ENCODE results near the gene ASPA. TPM values are rescaled to one million over a fixed set of nuclear protein-coding genes. Genes with fewer than 3 reads are reported as not detected.

Gene ASPA
- total RNA-seq, 1 donor from 2014 or later = 8.2 TPM

DNA sequence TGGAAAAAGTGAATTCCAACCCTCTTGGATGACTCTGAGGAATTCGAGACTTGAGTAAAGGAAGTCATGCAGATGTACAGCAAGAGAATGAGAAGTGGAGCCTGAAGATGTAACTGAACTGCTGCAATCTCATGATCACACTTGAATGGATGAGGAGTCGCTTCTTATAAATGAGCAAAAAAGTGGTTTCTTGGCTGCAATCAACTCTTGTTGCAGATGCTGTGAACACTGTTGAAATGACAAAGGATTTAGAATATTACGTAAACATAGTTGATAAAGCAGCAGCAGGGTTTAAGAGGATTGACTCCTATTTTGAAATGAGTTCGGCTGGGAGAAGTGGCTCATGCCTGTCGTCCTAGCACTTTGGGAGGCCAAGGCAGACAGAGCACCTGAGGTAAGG is 25.5 kb downstream of the ASPA start:
- H3K27ac ChIP-seq = no peak overlapping the region
- ATAC-seq = no peak
- H3K36me3 ChIP-seq = no peaks in the 10 kb centered on the region
- intact Hi-C loops (cut with DNase I) = no loop called here
- H3K27me3 ChIP-seq (ENCODE audit: low read depth) = no peaks in the 10 kb centered on the region
- no peaks in the 10 kb centered on the region for H3K4me1 ChIP-seq
- no peaks in the 10 kb centered on the region for H3K9me3 ChIP-seq
- no peak for DNase-seq
- TF ChIP-seq, protein P1, sequence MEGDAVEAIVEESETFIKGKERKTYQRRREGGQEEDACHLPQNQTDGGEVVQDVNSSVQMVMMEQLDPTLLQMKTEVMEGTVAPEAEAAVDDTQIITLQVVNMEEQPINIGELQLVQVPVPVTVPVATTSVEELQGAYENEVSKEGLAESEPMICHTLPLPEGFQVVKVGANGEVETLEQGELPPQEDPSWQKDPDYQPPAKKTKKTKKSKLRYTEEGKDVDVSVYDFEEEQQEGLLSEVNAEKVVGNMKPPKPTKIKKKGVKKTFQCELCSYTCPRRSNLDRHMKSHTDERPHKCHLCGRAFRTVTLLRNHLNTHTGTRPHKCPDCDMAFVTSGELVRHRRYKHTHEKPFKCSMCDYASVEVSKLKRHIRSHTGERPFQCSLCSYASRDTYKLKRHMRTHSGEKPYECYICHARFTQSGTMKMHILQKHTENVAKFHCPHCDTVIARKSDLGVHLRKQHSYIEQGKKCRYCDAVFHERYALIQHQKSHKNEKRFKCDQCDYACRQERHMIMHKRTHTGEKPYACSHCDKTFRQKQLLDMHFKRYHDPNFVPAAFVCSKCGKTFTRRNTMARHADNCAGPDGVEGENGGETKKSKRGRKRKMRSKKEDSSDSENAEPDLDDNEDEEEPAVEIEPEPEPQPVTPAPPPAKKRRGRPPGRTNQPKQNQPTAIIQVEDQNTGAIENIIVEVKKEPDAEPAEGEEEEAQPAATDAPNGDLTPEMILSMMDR (IDR thresholded peaks at IDR 0.05) = no peak
- H3K4me3 ChIP-seq = no peak overlapping the region

DNA sequence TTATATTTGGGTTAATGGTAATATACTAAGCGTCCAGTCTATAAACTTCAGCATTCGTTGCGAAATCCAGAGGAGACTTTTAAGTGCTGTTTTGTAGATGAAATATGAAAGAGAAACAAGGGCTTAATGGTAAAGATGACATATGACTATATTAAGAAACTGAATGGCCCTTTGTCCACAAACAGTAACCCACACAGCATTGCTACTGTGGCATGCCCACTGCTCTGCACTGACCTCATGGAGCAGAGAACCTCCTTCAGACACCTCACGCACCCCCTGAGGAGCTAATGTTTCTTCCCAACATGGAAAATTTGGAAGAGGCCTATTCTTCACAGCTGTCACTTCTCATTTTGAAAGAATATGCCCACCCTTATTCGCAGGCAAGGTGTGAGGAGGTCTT is 26.7 kb downstream of the ASPA start:
- TF ChIP-seq, protein P1 (IDR thresholded peaks at IDR 0.05) = no peak
- Histone ChIP-seq H3K4me3 (no peak overlapping the region), H3K4me1 (no peaks in the 10 kb centered on the region), H3K9me3 (no peaks in the 10 kb centered on the region), H3K27ac (no peak overlapping the region), H3K27me3 (ENCODE audit: low read depth) (no peaks in the 10 kb centered on the region), H3K36me3 (no peaks in the 10 kb centered on the region)
- intact Hi-C loops (cut with DNase I) = no loop called here
- ATAC-seq (no peak), DNase-seq (no peak)

DNA sequence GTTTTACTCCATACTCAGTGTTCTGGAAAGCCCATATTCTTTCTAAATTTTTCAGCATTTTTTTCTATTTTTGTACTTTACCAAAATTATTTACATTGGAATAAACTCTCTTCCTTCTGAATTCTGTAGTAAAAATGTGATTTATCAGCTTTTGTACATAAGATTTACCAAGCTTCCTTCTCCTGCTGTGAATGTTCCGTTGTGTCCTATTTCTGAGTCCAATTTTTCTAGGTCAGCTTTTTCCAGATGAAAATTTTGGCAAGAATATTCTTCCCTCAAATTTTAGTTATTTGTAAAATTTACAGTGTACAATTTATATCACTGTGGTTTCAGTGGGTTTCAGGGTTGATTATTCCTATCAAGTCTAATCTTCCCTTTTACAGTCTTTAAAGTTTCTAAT is 27.5 kb downstream of the ASPA start:
- DNase-seq (no peak), ATAC-seq (no peak)
- intact Hi-C loops (cut with DNase I) = no loop called here

DNA sequence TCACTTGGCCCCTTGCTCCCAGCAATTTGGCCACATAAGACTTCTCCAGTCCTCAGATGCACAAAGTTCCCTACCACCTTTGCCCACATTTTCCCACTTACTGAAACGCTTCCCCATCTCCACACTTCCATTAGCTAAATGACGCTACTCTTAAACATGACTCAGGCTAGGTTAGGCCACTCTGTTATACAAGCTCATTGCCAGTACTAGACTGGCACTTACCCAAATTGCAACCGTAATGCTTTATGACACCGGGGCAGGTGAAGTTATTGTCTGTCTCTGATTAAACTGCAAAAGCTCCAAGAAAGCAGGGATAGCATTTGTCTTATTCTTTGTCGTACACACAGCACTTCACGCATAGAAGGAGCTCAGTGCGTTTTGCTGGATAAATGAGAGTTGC is 29.2 kb downstream of the ASPA start:
- Histone ChIP-seq H3K4me1 (no peaks in the 10 kb centered on the region), H3K27ac (no peak overlapping the region), H3K4me3 (no peak overlapping the region), H3K27me3 (ENCODE audit: low read depth) (no peaks in the 10 kb centered on the region), H3K9me3 (no peaks in the 10 kb centered on the region), H3K36me3 (no peaks in the 10 kb centered on the region)
- DNase-seq (no peak), ATAC-seq (no peak)
- intact Hi-C loops (cut with DNase I) = no loop called here
- TF ChIP-seq, protein P1 (IDR thresholded peaks at IDR 0.05) = no peak

More for the DNA sequence above, 27.5 kb downstream of the ASPA start:
- Histone ChIP-seq H3K4me3 (no peak overlapping the region), H3K27me3 (ENCODE audit: low read depth) (no peaks in the 10 kb centered on the region), H3K4me1 (no peaks in the 10 kb centered on the region), H3K36me3 (no peaks in the 10 kb centered on the region), H3K9me3 (no peaks in the 10 kb centered on the region), H3K27ac (no peak overlapping the region)
- TF ChIP-seq, protein P1 (IDR thresholded peaks at IDR 0.05) = no peak

DNA sequence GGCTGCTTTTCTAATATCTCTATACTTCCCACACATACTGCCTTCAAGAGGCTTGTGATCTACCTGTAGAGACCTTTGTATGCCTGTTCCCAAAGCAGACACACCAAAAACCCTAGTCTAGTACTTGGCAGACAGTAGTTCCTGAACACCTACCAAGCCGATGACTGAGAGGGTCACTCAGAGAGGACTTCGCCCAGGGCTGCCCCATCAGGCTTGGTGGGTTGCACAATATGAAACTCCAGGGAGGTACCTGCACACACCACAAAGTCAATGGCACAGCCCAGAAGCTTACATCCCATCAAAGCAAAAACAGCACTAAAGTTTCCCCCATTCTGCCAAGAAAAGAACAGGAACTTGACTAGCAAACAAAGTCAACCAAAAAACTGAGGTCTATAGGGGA is 30.3 kb downstream of the ASPA start:
- ATAC-seq (no peak), DNase-seq (no peak)
- H3K4me3 ChIP-seq = no peak overlapping the region
- no peak overlapping the region for H3K27ac ChIP-seq
- no peaks in the 10 kb centered on the region for H3K27me3 ChIP-seq (ENCODE audit: low read depth)
- H3K4me1 ChIP-seq = no peaks in the 10 kb centered on the region
- TF ChIP-seq, protein P1 (IDR thresholded peaks at IDR 0.05) = no peak
- intact Hi-C loops (cut with DNase I) = no loop called here
- H3K9me3 ChIP-seq = no peaks in the 10 kb centered on the region
- H3K36me3 ChIP-seq = no peaks in the 10 kb centered on the region

DNA sequence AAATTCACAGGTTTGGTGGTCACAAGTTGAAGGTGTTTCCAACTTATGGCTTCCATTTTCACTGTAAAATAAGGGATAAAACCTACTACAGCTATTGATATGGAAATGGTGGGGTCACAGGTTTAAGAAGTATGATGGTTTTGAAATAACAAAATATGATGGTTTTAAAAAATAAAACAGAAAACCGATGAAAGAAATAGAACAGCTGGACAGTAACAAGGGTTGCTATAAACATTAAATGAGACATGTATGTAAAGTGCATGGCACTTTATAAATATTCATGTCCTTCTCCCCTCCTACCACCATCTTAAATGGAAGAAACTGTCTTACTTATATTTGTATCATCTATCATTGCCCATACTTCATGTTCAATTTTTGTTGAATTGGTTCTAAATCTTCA is 31.3 kb downstream of the ASPA start:
- H3K27ac ChIP-seq = no peak overlapping the region
- intact Hi-C loops (cut with DNase I) = no loop called here
- ATAC-seq = no peak
- H3K4me1 ChIP-seq = no peaks in the 10 kb centered on the region
- H3K9me3 ChIP-seq = no peaks in the 10 kb centered on the region
- no peaks in the 10 kb centered on the region for H3K27me3 ChIP-seq (ENCODE audit: low read depth)
- H3K4me3 ChIP-seq = no peak overlapping the region
- no peaks in the 10 kb centered on the region for H3K36me3 ChIP-seq
- no peak for DNase-seq
- TF ChIP-seq, protein P1 (IDR thresholded peaks at IDR 0.05) = no peak
